Measurements from ENCODE around the gene MYO5C.

MYO5C gene

GRCh38 chr15:52278135-52278534 lies 17.5 kb downstream of the MYO5C start:
- no peak for DNase-seq

GRCh38 chr15:52277575-52277974 lies 18.0 kb downstream of the MYO5C start:
- DNase-seq, result no peak

GRCh38 chr15:52276256-52276770 lies 19.3 kb downstream of the MYO5C start:
- no peak for DNase-seq

- DNase-seq, result no peak
These were observed 31.9 kb downstream of the MYO5C start for GRCh38 chr15:52263563-52264282.

GRCh38 chr15:52262364-52262763 lies 33.2 kb downstream of the MYO5C start:
- no peak for DNase-seq

- DNase-seq, result peak; percentile 67
These were observed 33.9 kb downstream of the MYO5C start for GRCh38 chr15:52261498-52262242.

GRCh38 chr15:52261026-52261425 lies 34.6 kb downstream of the MYO5C start:
- no peak for DNase-seq

- DNase-seq, result no peak
These were observed 36.1 kb downstream of the MYO5C start for GRCh38 chr15:52259503-52259902.

- no peak for DNase-seq
These were observed 37.1 kb downstream of the MYO5C start for GRCh38 chr15:52258461-52258860.

- no peak for DNase-seq
These were observed 37.9 kb downstream of the MYO5C start for GRCh38 chr15:52257734-52258062.

- peak; percentile 17 for DNase-seq
These were observed 38.5 kb downstream of the MYO5C start for GRCh38 chr15:52256930-52257733.

GRCh38 chr15:52256366-52256765 lies 39.2 kb downstream of the MYO5C start:
- DNase-seq, result peak; percentile 85

- DNase-seq, result no peak
These were observed 39.7 kb downstream of the MYO5C start for GRCh38 chr15:52255935-52256334.

- DNase-seq, result no peak
These were observed 40.6 kb downstream of the MYO5C start for GRCh38 chr15:52255008-52255407.

GRCh38 chr15:52254391-52254790 lies 41.2 kb downstream of the MYO5C start:
- DNase-seq, result no peak

GRCh38 chr15:52252781-52253180 lies 42.8 kb downstream of the MYO5C start:
- no peak for DNase-seq

- DNase-seq, result no peak
These were observed 44.3 kb downstream of the MYO5C start for GRCh38 chr15:52251144-52251860.

GRCh38 chr15:52247461-52247860 lies 48.1 kb downstream of the MYO5C start:
- DNase-seq, result no peak

GRCh38 chr15:52246686-52247431 lies 48.7 kb downstream of the MYO5C start:
- no peak for DNase-seq

GRCh38 chr15:52243697-52244555 lies 51.7 kb downstream of the MYO5C start:
- no peak for DNase-seq

- DNase-seq, result no peak
These were observed 52.3 kb downstream of the MYO5C start for GRCh38 chr15:52243286-52243685.
